Bone marrow (tissue), 2 donors: ENCODE measurements around the gene GAS7.

ENCODE experiments used
- DNase-seq, 2 donors: peaks; one replicate each; lab custom pipeline; 2025; lab: John Stamatoyannopoulos, UW

Gene GAS7

GRCh38 chr17:9981344-9981915, 217.0 kb downstream of the GAS7 start:
- DNase-seq = no peak

GRCh38 chr17:9979463-9979995, 218.9 kb downstream of the GAS7 start:
- DNase-seq = no peak

GRCh38 chr17:9977180-9977575, 221.2 kb downstream of the GAS7 start:
- DNase-seq = peak in 1 of 2 donors; percentile 38

- peak in 1 of 2 donors; percentile 38 for DNase-seq
Measured at GRCh38 chr17:9976283-9977179, 221.9 kb downstream of the GAS7 start.

GRCh38 chr17:9974448-9975381, 223.7 kb downstream of the GAS7 start:
- peak in 1 of 2 donors; percentile 87 for DNase-seq

GRCh38 chr17:9973669-9974447, 224.5 kb downstream of the GAS7 start:
- DNase-seq = no peak

- DNase-seq = peak in 1 of 2 donors; percentile 22
Measured at GRCh38 chr17:9971991-9972390, 226.4 kb downstream of the GAS7 start.

GRCh38 chr17:9969301-9969935, 229.0 kb downstream of the GAS7 start:
- DNase-seq = no peak

GRCh38 chr17:9968881-9969280, 229.5 kb downstream of the GAS7 start:
- DNase-seq = no peak

GRCh38 chr17:9968008-9968407, 230.4 kb downstream of the GAS7 start:
- DNase-seq = peak in 1 of 2 donors; percentile 17

- DNase-seq = no peak
Measured at GRCh38 chr17:9959377-9959981, 238.9 kb downstream of the GAS7 start.

GRCh38 chr17:9958586-9959281, 239.7 kb downstream of the GAS7 start:
- no peak for DNase-seq

- DNase-seq = no peak
Measured at GRCh38 chr17:9957244-9957643, 241.2 kb downstream of the GAS7 start.

- no peak for DNase-seq
Measured at GRCh38 chr17:9956474-9957131, 241.8 kb downstream of the GAS7 start.

GRCh38 chr17:9953492-9953891, 244.9 kb downstream of the GAS7 start:
- no peak for DNase-seq

- DNase-seq = no peak
Measured at GRCh38 chr17:9951803-9952202, 246.6 kb downstream of the GAS7 start.

GRCh38 chr17:9948928-9949327, 249.5 kb downstream of the GAS7 start:
- no peak for DNase-seq

GRCh38 chr17:9944704-9945103, 253.7 kb downstream of the GAS7 start:
- DNase-seq = no peak

- DNase-seq = no peak
Measured at GRCh38 chr17:9943343-9943742, 255.1 kb downstream of the GAS7 start.
